NOMO-1 treated with dmso at 0.1 percent for 144 hours (cell line): ENCODE data around the gene COX7A2L.

ENCODE experiments used
- DNase-seq: peaks from one replicate; lab custom pipeline; 2025; ENCODE audit not compliant: unreplicated experiment; lab: John Stamatoyannopoulos, UW

Gene COX7A2L

DNA sequence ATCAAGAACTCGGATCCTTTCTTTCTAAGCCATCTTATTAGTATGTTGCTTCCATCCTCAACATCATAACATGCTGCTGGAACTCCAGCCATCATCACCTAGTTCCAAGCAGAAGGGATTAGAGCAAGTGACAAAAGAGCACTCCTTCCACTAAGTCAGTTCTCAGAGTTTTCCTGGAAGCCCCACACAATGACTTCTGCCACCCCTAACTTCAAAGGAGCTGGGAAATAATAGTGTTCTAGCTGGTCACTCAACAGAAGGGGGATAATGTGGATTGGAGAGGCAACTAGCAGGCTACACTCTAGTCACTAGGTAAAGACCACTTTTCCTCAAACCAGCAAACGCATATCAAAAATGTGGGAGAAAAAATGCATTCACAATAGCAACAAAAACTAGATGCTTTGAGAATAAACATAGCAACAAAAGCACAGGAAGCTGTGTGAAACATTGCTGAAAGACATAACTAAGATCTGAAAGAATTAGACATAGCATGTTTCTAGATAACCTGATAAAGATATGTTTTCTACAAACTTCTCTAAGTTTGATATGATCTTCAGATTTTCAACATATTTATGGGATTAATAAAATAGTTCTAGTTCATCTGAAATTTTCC is 39.5 kb downstream of the COX7A2L start:
- no peak for DNase-seq

DNA sequence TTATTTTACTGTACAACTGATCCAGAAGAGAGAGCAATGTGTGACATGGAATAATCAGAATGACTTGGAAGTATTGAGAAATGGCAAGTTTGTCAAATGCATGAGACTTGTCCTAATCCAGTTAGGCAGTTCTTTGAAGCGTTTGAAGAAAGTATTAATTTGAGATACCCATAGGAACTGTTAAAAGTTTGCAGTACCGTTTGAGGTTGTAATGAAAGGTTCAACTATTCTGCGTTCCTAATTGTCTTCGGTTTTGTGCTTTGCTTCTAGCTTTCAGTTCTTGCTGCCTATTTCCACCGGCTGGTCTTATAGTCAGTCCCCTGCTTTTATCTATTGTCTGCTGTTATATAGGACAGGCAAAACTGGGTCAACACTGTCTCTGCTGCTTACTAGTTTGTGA is 41.8 kb downstream of the COX7A2L start:
- no peak for DNase-seq

DNA sequence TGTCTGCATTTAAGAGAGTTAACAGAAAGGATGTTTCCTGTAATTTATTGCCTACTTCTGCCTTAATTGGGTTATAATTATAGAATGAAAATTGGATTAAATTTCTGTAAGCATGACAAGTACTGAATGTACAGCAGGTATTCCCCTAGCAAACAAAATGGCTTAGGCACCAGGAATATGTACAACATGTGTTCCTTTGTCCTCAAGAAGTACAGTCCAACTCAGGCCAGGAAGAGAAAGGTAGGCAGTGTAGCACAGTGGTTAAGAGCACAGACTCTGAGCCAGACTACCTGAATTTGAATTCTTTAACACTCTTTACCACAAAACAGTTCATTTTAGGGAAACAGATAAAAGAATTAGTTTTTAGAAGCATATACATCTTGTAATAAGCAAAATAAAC is 43.1 kb downstream of the COX7A2L start:
- no peak for DNase-seq

DNA sequence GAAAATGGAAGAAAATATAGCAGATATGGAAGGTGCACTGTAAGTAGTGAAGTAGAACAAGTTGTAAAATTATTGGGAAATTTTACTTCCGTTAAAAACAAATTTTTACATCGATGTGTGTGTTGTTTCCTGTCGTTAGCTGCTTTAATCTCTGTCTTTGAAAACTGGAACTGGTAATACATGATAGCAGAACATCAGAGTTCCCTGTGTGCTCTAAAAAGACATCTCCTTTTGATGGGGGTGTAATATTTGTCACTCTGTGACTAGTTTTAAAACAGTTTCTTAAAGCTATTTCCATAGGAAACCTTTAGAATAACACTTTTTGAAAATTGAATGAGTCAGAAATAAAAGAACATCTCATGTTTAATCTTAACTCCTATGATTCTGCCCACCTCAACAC is 43.5 kb downstream of the COX7A2L start:
- DNase-seq: no peak

DNA sequence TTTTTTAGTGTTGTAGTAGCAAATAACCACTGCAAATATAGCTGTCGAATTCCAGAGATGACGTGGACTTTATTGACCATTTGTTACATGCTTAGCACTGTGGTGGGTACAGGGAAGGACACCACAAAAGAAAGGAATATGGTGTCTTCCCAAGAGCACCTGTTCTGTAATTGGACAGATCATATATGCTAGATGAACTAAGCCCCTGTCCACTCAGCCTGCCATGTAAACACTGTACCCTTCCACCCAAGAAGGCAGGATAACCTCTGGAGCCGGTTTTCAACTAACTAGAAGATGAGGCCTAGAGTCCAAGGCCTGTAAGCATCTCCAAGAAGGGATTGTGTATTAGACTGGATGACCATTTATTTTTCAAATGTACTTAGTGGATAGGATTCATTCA is 44.1 kb downstream of the COX7A2L start:
- DNase-seq: no peak

DNA sequence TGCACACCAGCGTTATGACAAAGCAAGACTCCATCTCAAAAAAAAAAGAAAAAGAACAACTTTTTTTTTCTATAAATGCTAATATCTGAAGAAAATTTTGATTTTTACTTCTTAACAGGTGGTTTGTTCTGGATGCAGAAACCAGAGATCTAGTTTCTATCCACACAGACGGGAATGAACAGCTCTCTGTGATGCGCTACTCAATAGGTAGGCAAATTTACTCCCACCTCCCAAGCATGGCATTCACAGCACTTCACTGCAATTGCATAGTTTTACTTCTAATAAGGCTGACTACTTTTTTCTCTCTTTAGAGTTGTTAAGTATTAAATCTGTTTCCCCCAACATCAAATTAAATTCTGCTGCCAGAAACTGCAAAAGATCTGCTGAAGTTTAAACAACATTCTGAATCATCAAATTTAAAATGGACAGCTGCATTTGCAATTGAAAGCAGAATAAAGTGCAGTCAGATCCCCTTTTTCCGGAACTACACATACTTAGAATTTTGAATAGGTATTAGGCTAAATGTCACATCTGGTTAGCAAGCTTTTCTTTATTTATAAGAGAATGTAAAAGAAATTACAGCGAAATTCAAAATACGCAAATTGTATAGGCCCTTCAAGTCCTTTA is 45.1 kb downstream of the COX7A2L start:
- DNase-seq: no peak

DNA sequence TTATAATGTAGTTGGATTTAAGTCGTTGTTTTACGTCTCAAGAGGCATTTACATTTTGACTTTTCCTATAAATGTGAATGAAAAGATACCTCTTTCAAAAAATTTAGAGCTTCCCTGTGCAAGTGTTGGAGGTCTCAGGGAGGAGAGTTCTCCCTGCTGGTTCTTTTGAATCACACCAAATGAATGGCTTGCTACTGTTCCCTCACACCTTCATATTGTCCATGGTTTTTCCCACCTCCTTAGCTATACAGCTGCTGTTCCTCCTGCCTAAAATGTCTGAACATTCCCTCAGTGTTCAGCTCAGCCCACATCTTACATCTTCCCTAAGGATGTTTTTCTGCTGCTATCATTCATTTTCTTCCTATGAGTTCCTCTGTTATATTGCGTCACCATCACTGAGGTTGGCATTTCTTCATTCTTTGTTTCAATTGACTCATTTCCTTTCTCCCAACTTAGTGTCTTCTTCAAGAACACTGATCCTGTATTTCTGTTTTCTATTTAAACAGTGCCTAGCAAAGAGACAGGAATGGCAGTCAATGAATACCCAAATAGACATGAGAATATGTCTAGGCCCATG is 46.0 kb downstream of the COX7A2L start:
- DNase-seq: no peak

DNA sequence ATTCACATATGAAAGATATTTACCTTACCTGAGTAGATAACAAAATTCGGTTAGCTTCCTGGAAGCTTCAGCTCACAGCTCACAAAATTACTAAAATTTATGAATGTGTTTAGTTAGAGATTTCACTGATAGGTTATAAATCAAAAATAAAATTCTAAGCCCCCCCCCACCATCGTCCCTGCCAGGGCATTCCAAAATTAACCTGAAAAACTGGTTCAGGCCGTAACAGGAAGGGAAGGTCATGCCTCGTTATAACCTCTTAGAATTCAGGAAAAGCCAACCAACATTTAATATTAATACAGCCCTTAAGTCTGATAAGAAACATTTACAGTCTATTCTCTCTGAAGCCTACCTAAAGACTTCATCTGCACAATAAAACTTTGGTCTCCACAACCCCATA is 48.9 kb downstream of the COX7A2L start:
- no peak for DNase-seq

DNA sequence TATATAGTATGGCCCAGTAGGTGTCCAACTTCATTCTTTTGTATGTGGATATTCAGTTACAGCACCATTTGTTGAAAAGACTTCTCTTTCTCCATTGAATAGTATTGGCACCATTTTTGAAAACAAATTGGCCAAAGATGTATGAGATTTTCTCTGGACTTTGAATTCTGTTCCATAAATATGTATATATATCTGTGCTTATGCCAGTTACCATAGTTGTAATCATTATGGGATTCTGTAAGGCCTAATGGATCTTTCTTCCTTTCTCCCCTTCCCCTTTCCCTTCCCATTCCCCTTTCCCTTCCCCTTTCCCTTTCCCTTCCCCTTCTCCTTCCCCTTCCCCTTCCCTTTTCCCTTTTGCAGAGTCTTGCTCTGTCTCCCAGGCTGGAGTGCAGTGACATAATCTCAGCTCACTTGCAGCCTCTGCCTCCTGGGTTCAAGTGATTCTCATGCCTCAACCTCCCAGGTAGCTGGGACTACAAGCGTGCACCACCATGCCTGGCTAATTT is 51.0 kb downstream of the COX7A2L start:
- DNase-seq: no peak

DNA sequence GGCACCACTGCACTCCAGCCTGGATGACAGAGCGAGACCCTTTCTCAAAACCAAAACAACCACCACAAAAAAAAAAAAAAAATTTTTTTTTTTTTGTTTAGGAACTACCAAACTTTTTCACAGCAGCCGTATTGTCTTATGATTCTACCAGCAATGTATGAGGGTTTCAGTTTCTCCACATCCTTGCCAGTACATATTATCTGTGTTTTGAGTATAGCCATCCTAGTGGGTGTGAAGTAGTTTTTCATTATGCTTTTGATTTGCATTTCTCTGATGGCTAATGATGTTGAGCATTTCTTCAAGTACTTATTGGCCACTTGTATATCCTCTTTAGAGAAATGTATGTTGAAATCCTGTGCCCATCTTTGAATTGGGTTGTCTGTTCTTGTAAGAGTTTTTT is 51.7 kb downstream of the COX7A2L start:
- no peak for DNase-seq

DNA sequence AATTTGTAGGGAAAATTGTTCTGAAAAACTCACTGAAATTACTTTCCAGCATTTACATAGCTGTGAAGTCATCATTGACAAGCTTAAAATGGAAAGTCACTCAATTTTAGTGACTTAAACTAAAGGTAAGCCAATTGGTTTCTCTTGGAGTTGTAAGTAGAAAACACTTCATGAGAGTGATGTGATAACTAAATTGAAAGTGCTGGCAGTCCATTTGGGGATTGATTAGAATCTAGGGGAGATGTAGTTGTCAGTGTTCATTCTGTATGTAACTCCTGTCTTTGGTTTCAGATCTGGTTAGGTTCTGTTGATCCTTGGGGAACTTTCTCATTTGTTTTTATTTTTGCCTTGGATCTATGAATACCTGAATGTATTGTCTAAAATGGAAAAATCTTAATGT is 53.8 kb downstream of the COX7A2L start:
- DNase-seq: no peak

DNA sequence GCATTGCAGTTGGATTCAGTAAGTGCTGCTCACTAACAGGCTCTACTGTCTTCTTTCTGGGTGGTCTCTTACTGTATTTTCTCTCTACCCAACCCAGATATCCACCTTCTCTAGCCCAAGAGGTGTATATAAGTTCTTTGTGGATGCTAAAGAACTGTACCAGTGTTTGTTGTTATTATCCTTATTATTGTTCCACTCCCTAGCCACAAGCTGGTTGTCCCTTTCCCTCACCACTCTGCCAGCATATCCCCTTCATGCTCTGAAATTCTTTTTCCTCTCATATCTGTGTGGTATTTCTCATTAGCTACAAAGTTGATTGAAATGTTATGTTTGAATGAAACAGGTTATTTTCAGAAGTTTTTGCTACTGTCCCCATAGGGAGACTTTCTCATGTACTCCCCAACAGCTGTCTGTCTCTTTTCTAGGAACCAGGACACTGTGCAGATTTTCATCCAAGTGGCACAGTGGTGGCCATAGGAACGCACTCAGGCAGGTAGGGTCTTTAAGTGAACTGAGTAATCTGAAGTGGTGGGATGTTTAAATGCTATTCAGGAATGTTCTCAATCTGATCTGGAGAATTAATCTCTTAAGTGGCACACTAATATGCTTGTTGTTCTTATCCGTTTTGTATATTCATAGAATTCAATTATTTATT is 56.8 kb downstream of the COX7A2L start:
- DNase-seq: no peak

DNA sequence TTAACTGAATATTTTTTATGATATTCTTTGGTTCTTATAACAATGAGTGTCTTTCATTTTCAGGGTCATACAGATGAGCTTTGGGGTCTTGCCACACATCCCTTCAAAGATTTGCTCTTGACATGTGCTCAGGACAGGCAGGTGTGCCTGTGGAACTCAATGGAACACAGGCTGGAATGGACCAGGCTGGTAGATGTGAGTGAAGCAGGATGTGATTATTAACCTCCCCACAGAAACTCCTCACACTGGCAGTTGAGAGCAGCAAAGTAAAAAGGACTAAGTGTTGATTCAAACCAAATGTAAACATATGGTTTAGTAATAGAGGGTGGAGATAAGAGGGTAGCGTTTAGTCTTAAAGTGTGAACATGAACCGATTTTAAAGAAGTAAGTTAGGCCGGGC is 57.8 kb downstream of the COX7A2L start:
- DNase-seq: no peak

DNA sequence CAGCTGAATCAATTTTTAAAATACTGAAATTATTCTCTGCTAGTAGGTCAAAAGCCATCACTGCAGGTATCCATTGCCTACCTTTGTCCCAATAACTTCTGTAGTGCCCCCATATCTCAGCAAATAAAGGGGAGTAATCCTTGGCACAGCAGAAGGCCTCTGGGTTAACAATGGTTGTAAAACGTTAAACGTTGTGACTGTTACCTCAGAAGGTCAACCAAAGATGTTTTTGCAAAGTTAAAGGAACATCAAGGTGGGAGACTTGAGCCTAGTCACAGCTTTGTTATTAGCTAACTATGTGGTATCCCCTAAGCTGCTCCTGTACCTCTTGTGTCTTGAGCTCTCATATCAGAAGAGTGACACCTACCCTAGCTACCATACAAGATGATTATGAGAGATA is 60.5 kb downstream of the COX7A2L start:
- DNase-seq: no peak
